Measurements from ENCODE around the gene PRSS8. TPM values are rescaled to one million over a fixed set of nuclear protein-coding genes. Genes with fewer than 3 reads are reported as not detected.
A peak's percentile ranks its signal among the peaks of the same experiment; 100 is the strongest.
"Not testable (repeated sequence)": the region's sequence is repeated elsewhere in the genome, so short reads cannot be mapped to it uniquely, and the experiment has no call there.

The PRSS8 gene
- total RNA-seq, 1 experiment from 2014 or later, result 154 TPM

GRCh38 chr16:31107465-31107867 is 28.1 kb downstream of the PRSS8 start:
- H2AFZ ChIP-seq, result no peak overlapping the region
- no TSS peak for BruUV-seq (replicated peaks)
- POLR2A ChIA-PET (ENCODE audit: unreplicated experiment), result no interaction called here
- CTCF ChIA-PET, result interaction anchor here (0.7 kb wide), 1 partner anchor 140 kb away, joined by 3 read pairs; no protein-coding TSS in a partner anchor
- H3K79me2 ChIP-seq (ENCODE audit: low read depth), result peaks cover 15% of the 10 kb centered on the region
- H4K20me1 ChIP-seq (ENCODE audit: insufficient read depth), result no peaks in the 10 kb centered on the region
- peaks cover 31% of the 10 kb centered on the region; the same call in 1 of the 2 replicates for H3F3A ChIP-seq (ENCODE audit: insufficient read depth, low read depth)
- TF ChIP-seq EZH2 (IDR thresholded peaks at IDR 0.05; ENCODE audit: low read depth) (no peak), CTCF (conservative IDR thresholded peaks at IDR 0.05) (no peak)
- H3K9me2 ChIP-seq (ENCODE audit: insufficient read depth), result no peaks in the 10 kb centered on the region
- H3K9me3 ChIP-seq (ENCODE audit: insufficient read depth, low read depth), result no peaks in the 10 kb centered on the region
- H3K27ac ChIP-seq, result no peak overlapping the region
- peaks cover 15% of the 10 kb centered on the region for H3K4me1 ChIP-seq (replicated peaks; ENCODE audit: insufficient read depth)
- no peak overlapping the region for H3K4me3 ChIP-seq
- no peak for DNase-seq
- H3K4me2 ChIP-seq, result peak overlapping the region; percentile 99; the same call in 1 of the 2 replicates
- intact Hi-C loops (cut with micrococcal nuclease; ENCODE audit: unreplicated experiment), result loop anchor here (5.0 kb wide), 1 partner anchor 35 kb away; no protein-coding TSS in a partner anchor
- no peaks in the 10 kb centered on the region; the same call in 1 of the 2 replicates for H3K36me3 ChIP-seq (ENCODE audit: low read depth)
- no peaks in the 10 kb centered on the region for H3K27me3 ChIP-seq (ENCODE audit: insufficient read depth, low read depth)

- peaks cover 31% of the 10 kb centered on the region; the same call in 1 of the 2 replicates for H3F3A ChIP-seq (ENCODE audit: insufficient read depth, low read depth)
- H3K27ac ChIP-seq, result no peak overlapping the region
- no peaks in the 10 kb centered on the region for H3K27me3 ChIP-seq (ENCODE audit: insufficient read depth, low read depth)
- intact Hi-C loops (cut with micrococcal nuclease; ENCODE audit: unreplicated experiment), result loop anchor here (5.0 kb wide), 1 partner anchor 36 kb away; no protein-coding TSS in a partner anchor
- ChIA-PET CTCF (interaction anchor here (0.6 to 0.7 kb wide), 2 partner anchors 112 to 141 kb away, joined by 3 to 4 read pairs; no protein-coding TSS in a partner anchor), POLR2A (ENCODE audit: unreplicated experiment) (no interaction called here)
- TF ChIP-seq EZH2 (IDR thresholded peaks at IDR 0.05; ENCODE audit: low read depth), result no peak
- TF ChIP-seq CTCF (conservative IDR thresholded peaks at IDR 0.05), result no peak
- no peak overlapping the region for H3K4me2 ChIP-seq
- no peaks in the 10 kb centered on the region for H4K20me1 ChIP-seq (ENCODE audit: insufficient read depth)
- H3K4me3 ChIP-seq, result no peak overlapping the region
- DNase-seq, result peak in 1 of 2 experiments; percentile 32
- no peaks in the 10 kb centered on the region for H3K9me2 ChIP-seq (ENCODE audit: insufficient read depth)
- no peak overlapping the region for H2AFZ ChIP-seq
- peaks cover 15% of the 10 kb centered on the region for H3K79me2 ChIP-seq (ENCODE audit: low read depth)
- no peaks in the 10 kb centered on the region for H3K9me3 ChIP-seq (ENCODE audit: insufficient read depth, low read depth)
- H3K4me1 ChIP-seq (replicated peaks; ENCODE audit: insufficient read depth), result peaks cover 15% of the 10 kb centered on the region
- no peaks in the 10 kb centered on the region; the same call in 1 of the 2 replicates for H3K36me3 ChIP-seq (ENCODE audit: low read depth)
- no TSS peak for BruUV-seq (replicated peaks)
Measured at GRCh38 chr16:31106509-31107464, 28.7 kb downstream of the PRSS8 start.

GRCh38 chr16:31105677-31106213 is 29.8 kb downstream of the PRSS8 start:
- Histone ChIP-seq H3K9me3 (ENCODE audit: insufficient read depth, low read depth) (no peaks in the 10 kb centered on the region), H3K4me2 (peak overlapping the region; percentile 69), H3K27ac (no peak overlapping the region), H3K4me3 (peak overlapping the region; percentile 38; the same call in 1 of the 2 replicates), H3K4me1 (replicated peaks; ENCODE audit: insufficient read depth) (peaks cover 15% of the 10 kb centered on the region), H3K9me2 (ENCODE audit: insufficient read depth) (no peaks in the 10 kb centered on the region), H3K27me3 (ENCODE audit: insufficient read depth, low read depth) (no peaks in the 10 kb centered on the region), H2AFZ (peak overlapping the region; percentile 75), H3F3A (ENCODE audit: insufficient read depth, low read depth) (peaks cover 31% of the 10 kb centered on the region; the same call in 1 of the 2 replicates), H3K79me2 (ENCODE audit: low read depth) (peaks cover 15% of the 10 kb centered on the region), H3K36me3 (ENCODE audit: low read depth) (no peaks in the 10 kb centered on the region), H4K20me1 (ENCODE audit: insufficient read depth) (no peaks in the 10 kb centered on the region)
- POLR2A ChIA-PET (ENCODE audit: unreplicated experiment), result no interaction called here
- TF ChIP-seq CTCF (conservative IDR thresholded peaks at IDR 0.05) (peak; percentile 87), EZH2 (IDR thresholded peaks at IDR 0.05; ENCODE audit: low read depth) (no peak)
- no TSS peak for BruUV-seq (replicated peaks)
- intact Hi-C loops (cut with micrococcal nuclease; ENCODE audit: unreplicated experiment), result loop anchor here (5.0 kb wide), 1 partner anchor 37 kb away; no protein-coding TSS in a partner anchor
- peak; percentile 47 to 93 for DNase-seq
- CTCF ChIA-PET, result no interaction called here

GRCh38 chr16:31100876-31101641 is 34.5 kb downstream of the PRSS8 start:
- H2AFZ ChIP-seq; H3K36me3 ChIP-seq (ENCODE audit: low read depth); DNase-seq; intact Hi-C loops (cut with micrococcal nuclease; ENCODE audit: unreplicated experiment); H3K79me2 ChIP-seq (ENCODE audit: low read depth); BruUV-seq (replicated peaks); H3K9me2 ChIP-seq (ENCODE audit: insufficient read depth); H3K27me3 ChIP-seq (ENCODE audit: insufficient read depth, low read depth); H4K20me1 ChIP-seq (ENCODE audit: insufficient read depth); H3K4me2 ChIP-seq; H3K4me3 ChIP-seq; H3K9me3 ChIP-seq (ENCODE audit: insufficient read depth, low read depth); H3K4me1 ChIP-seq (replicated peaks; ENCODE audit: insufficient read depth); H3K27ac ChIP-seq: not testable (repeated sequence)
- ChIA-PET POLR2A (ENCODE audit: unreplicated experiment) (interaction anchor here (0.6 kb wide), 1 partner anchor 37 kb away, joined by 3 read pairs; no protein-coding TSS in a partner anchor), CTCF (interaction anchor here (0.6 kb wide), 1 partner anchor 41 kb away, joined by 3 read pairs; no protein-coding TSS in a partner anchor)
- H3F3A ChIP-seq (ENCODE audit: insufficient read depth, low read depth), result peaks cover 20% of the 10 kb centered on the region; the same call in 1 of the 2 replicates
